PFSK-1 (cell line): ENCODE results near the gene CYB561D2.

Experiments
- FOXP2 ChIP-seq: optimal IDR thresholded peaks from 2 replicates; pipeline ENCODE3; 2011; ENCODE audit warnings: borderline replicate concordance, control low read depth, inconsistent platforms; ENCODE audit not compliant: insufficient read depth; ENCODE audit errors: extremely low read length, extremely low read depth
- POLR2AphosphoS5 ChIP-seq: IDR thresholded peaks from 2 replicates; pipeline ENCODE4 v1.6.1; 2012; ENCODE audit warnings: low read depth, mild to moderate bottlenecking, control low read depth, low read length, moderate library complexity
- REST ChIP-seq, 2 experiments: IDR thresholded peaks; 2 replicates each; pipeline versions ENCODE4 v1.6.1 to v1.8.0; 2011 to 2012; ENCODE audit warnings: low read depth in 2 of 2, low read length in 2 of 2, control low read depth in 1 of 2, inconsistent platforms in 1 of 2, mild to moderate bottlenecking in 1 of 2, moderate library complexity in 1 of 2; ENCODE audit not compliant: insufficient read depth in 1 of 2
- SIN3A ChIP-seq: IDR thresholded peaks from 2 replicates; pipeline ENCODE4 v1.6.1; 2012; ENCODE audit warnings: mild to moderate bottlenecking, low read length, moderate library complexity, borderline replicate concordance; ENCODE audit not compliant: insufficient read depth
- TAF1 ChIP-seq: IDR thresholded peaks from 2 replicates; pipeline ENCODE4 v1.6.1; 2012; ENCODE audit warnings: low read length, control low read depth, borderline replicate concordance; ENCODE audit not compliant: insufficient read depth

Gene CYB561D2

GRCh38 chr3:50355829-50356552 lies 5.3 kb downstream of the CYB561D2 start:
- TF ChIP-seq TAF1 (no peak), REST (IDR thresholded peaks at IDR 0.05; ENCODE audit: insufficient read depth in 1 of 2, low read depth in 2 of 2, low read length in 2 of 2) (no peak), POLR2AphosphoS5 (no peak), SIN3A (no peak), FOXP2 (no peak)

- no peak for TF ChIP-seq FOXP2
- TF ChIP-seq REST (IDR thresholded peaks at IDR 0.05; ENCODE audit: insufficient read depth in 1 of 2, low read depth in 2 of 2, low read length in 2 of 2) = no peak
- no peak; the same call in 1 of the 2 replicates for TF ChIP-seq SIN3A
- TF ChIP-seq TAF1 = no peak
- TF ChIP-seq POLR2AphosphoS5 = no peak
Observed at GRCh38 chr3:50356553-50356952, 5.9 kb downstream of the CYB561D2 start.

GRCh38 chr3:50357481-50357880 lies 6.8 kb downstream of the CYB561D2 start:
- TF ChIP-seq FOXP2 = no peak
- no peak for TF ChIP-seq SIN3A
- no peak for TF ChIP-seq REST (IDR thresholded peaks at IDR 0.05; ENCODE audit: insufficient read depth in 1 of 2, low read depth in 2 of 2, low read length in 2 of 2)
- TF ChIP-seq TAF1 = no peak
- TF ChIP-seq POLR2AphosphoS5 = no peak

- TF ChIP-seq REST (IDR thresholded peaks at IDR 0.05; ENCODE audit: insufficient read depth in 1 of 2, low read depth in 2 of 2, low read length in 2 of 2) (no peak), TAF1 (no peak), FOXP2 (no peak), POLR2AphosphoS5 (no peak), SIN3A (no peak)
Observed at GRCh38 chr3:50358355-50358910, 7.8 kb downstream of the CYB561D2 start.
